ENCODE results near the gene TOM1L2. TPM values are rescaled to one million over a fixed set of nuclear protein-coding genes. Genes with fewer than 3 reads are reported as not detected.
A peak's percentile ranks its signal among the peaks of the same experiment; 100 is the strongest.

TOM1L2 gene
- total and polyA plus RNA-seq, 2 of the 4 experiments (the other 2 are of a cell fraction) = 34.4 to 51.7 TPM

- no peak overlapping the region for H2AK9ac ChIP-seq (replicated peaks; ENCODE audit: low read depth, low read length, poor library complexity)
- no peak overlapping the region for H4K8ac ChIP-seq (ENCODE audit: low read depth in 2 of 2, low read length in 2 of 2)
- no peak overlapping the region for H2AFZ ChIP-seq (replicated peaks; ENCODE audit: low read length, poor library complexity)
- no peak for ATAC-seq (ENCODE audit: low read depth)
- peaks cover 12% of the 10 kb centered on the region for H3K4me1 ChIP-seq (ENCODE audit: control insufficient read depth, insufficient read depth, low read length)
- H2BK5ac ChIP-seq (ENCODE audit: low read depth, low read length, poor library complexity, severe bottlenecking) = no peak overlapping the region
- dilution Hi-C loops (cut with HindIII; ENCODE audit: low sequenced_read_pairs, unreplicated experiment) = no loop called here
- peaks cover 17 to 71% of the 10 kb centered on the region in 2 experiments for H3K79me1 ChIP-seq (ENCODE audit: low read depth in 1 of 2, low read length in 2 of 2)
- H3K23ac ChIP-seq (ENCODE audit: low read depth, low read length) = peak overlapping the region; percentile 54; the same call in 1 of the 2 replicates
- no peak for DNase-seq
- CTCF ChIA-PET = no interaction called here
- H3K4me2 ChIP-seq (ENCODE audit: low read depth, low read length) = no peak overlapping the region
- H3K27ac ChIP-seq (ENCODE audit: insufficient read depth, low read length) = no peak overlapping the region
- H3K9me3 ChIP-seq (ENCODE audit: control insufficient read depth, insufficient read depth, low read length) = no peaks in the 10 kb centered on the region
- no peak overlapping the region for H3K4me3 ChIP-seq (ENCODE audit: insufficient read depth, low read depth, low read length)
- no peaks in the 10 kb centered on the region for H3K36me3 ChIP-seq (ENCODE audit: control insufficient read depth, insufficient read depth, low read length)
- H3K4ac ChIP-seq (ENCODE audit: low read depth, low read length) = no peak overlapping the region
- no peak overlapping the region for H2BK120ac ChIP-seq (ENCODE audit: low read depth, low read length)
- no peak overlapping the region for H3K14ac ChIP-seq (replicated peaks; ENCODE audit: low read depth, low read length)
- no peak overlapping the region for H4K91ac ChIP-seq (ENCODE audit: insufficient read depth, low read depth, low read length)
- no peak overlapping the region for H3K9ac ChIP-seq (ENCODE audit: low read depth, low read length)
- POLR2A ChIA-PET (ENCODE audit: unreplicated experiment) = no interaction called here
- TF ChIP-seq CHD1 (IDR thresholded peaks at IDR 0.05; ENCODE audit: low read depth, low read length) = no peak
- TF ChIP-seq FOS (IDR thresholded peaks at IDR 0.05; ENCODE audit: low read depth, low read length) = no peak
- no peak for TF ChIP-seq RAD21 (IDR thresholded peaks at IDR 0.05; ENCODE audit: low read length)
- no peak for TF ChIP-seq CTCF (conservative IDR thresholded peaks at IDR 0.05; ENCODE audit: low read depth, low read length)
- TF ChIP-seq MXI1 (IDR thresholded peaks at IDR 0.05; ENCODE audit: borderline replicate concordance, low read depth, low read length) = no peak
- no peak for TF ChIP-seq MAZ (IDR thresholded peaks at IDR 0.05; ENCODE audit: borderline replicate concordance, low read depth, low read length)
- no peak for TF ChIP-seq MAFK (IDR thresholded peaks at IDR 0.05; ENCODE audit: low read depth, low read length)
- no peak for TF ChIP-seq ELK1 (IDR thresholded peaks at IDR 0.05; ENCODE audit: borderline replicate concordance, low read depth, low read length)
- TF ChIP-seq POLR2A (IDR thresholded peaks at IDR 0.05; ENCODE audit: low read depth, low read length) = no peak
- no peak for TF ChIP-seq CEBPB (IDR thresholded peaks at IDR 0.05; ENCODE audit: low read depth, low read length)
- no peak for TF ChIP-seq RCOR1 (IDR thresholded peaks at IDR 0.05; ENCODE audit: insufficient replicate concordance, low read length)
- TF ChIP-seq RFX5 (IDR thresholded peaks at IDR 0.05; ENCODE audit: low read depth, low read length) = no peak
- TF ChIP-seq SMC3 (IDR thresholded peaks at IDR 0.05; ENCODE audit: low read depth, low read length) = no peak
- no peak for TF ChIP-seq NFE2L2 (IDR thresholded peaks at IDR 0.05; ENCODE audit: low read depth, low read length)
- no peak for TF ChIP-seq USF2 (IDR thresholded peaks at IDR 0.05; ENCODE audit: low read depth, low read length)
- H2AK5ac ChIP-seq (ENCODE audit: low read depth, low read length) = no peak overlapping the region
- no peak overlapping the region for H2BK20ac ChIP-seq (ENCODE audit: low read depth, low read length)
- intact Hi-C loops (cut with micrococcal nuclease) = no loop called here
- peaks cover 26% of the 10 kb centered on the region; the same call in 1 of the 2 replicates for H4K20me1 ChIP-seq (ENCODE audit: insufficient read depth, low read length)
- H4K5ac ChIP-seq (ENCODE audit: low read depth, low read length) = no peak overlapping the region
- H3K27me3 ChIP-seq (ENCODE audit: control insufficient read depth, insufficient read depth, low read length) = no peaks in the 10 kb centered on the region
- WGBS, 2 experiments (ENCODE audit: extremely low coverage in 2 of 2, insufficient read length in 1 of 2) = 89% methylated on average over 1 of the region's 2 CpGs; no CpG with 5 or more reads in 1 of the 2 experiments
- H3K9me1 ChIP-seq (ENCODE audit: insufficient read depth, low read length) = peaks cover 12% of the 10 kb centered on the region
- BruUV-seq (replicated peaks) = no TSS peak
- no peak overlapping the region for H3K56ac ChIP-seq (ENCODE audit: extremely low read depth, insufficient read depth, low read length)
- H3K18ac ChIP-seq (ENCODE audit: low read depth, low read length) = no peak overlapping the region
- in situ Hi-C loops (cut with MboI; ENCODE audit: low sequenced_read_pairs) = no loop called here
- H2BK15ac ChIP-seq (ENCODE audit: low read depth, low read length) = no peak overlapping the region
Observed at GRCh38 chr17:17965152-17965721, 7.0 kb downstream of the TOM1L2 start.

Measured in IMR-90 (cell line).